Right lung (tissue), 5 donors: Measurements from ENCODE around the gene HBG1. TPM values are rescaled to one million over a fixed set of nuclear protein-coding genes. Genes with fewer than 3 reads are reported as not detected.

Experiments
- DNase-seq, 2 donors: peaks; one replicate each; pipeline ENCODE4 v3.0.0-alpha.2; 2013
- polyA plus RNA-seq, 5 donors: library from polyadenylated mRNA; unstranded; fragments of 120-200 nt; gene quantifications; one replicate each; pipeline versions ENCODE4 v1.2.1 to v1.2.3, GENCODE V29; 2013; ENCODE audit warnings: inconsistent platforms in 1 of 5, low replicate concordance in 1 of 5; ENCODE audit not compliant: insufficient read length in 5 of 5, insufficient read depth in 1 of 5

The HBG1 gene
- polyA plus RNA-seq, 5 donors: 5.7 to 2,030 (median 15.8) TPM

- no peak for DNase-seq
Observed at GRCh38 chr11:5229796-5230195, 19.9 kb downstream of the HBG1 start.

- DNase-seq: no peak
Observed at GRCh38 chr11:5229356-5229755, 20.3 kb downstream of the HBG1 start.

GRCh38 chr11:5228124-5228523, 21.5 kb downstream of the HBG1 start:
- no peak for DNase-seq

- no peak for DNase-seq
Observed at GRCh38 chr11:5227681-5228080, 22.0 kb downstream of the HBG1 start.

GRCh38 chr11:5226732-5227310, 22.8 kb downstream of the HBG1 start, which contains the start of gene HBB:
Gene HBB (minus strand): TSS chr11:5227071. CDS start chr11:5227021, 50 bp downstream.
- no peak for DNase-seq

GRCh38 chr11:5225480-5225871, 24.2 kb downstream of the HBG1 start:
- no peak for DNase-seq

- no peak for DNase-seq
Observed at GRCh38 chr11:5224538-5225479, 24.8 kb downstream of the HBG1 start.

- DNase-seq: no peak
Observed at GRCh38 chr11:5223686-5224085, 26.0 kb downstream of the HBG1 start.

GRCh38 chr11:5223146-5223545, 26.5 kb downstream of the HBG1 start:
- no peak for DNase-seq

- no peak for DNase-seq
Observed at GRCh38 chr11:5210376-5210885, 39.2 kb downstream of the HBG1 start.

- peak; percentile 9 to 19 for DNase-seq
Observed at GRCh38 chr11:5204787-5205186, 44.9 kb downstream of the HBG1 start.

GRCh38 chr11:5203366-5203765, 46.3 kb downstream of the HBG1 start:
- no peak for DNase-seq

- DNase-seq: no peak
Observed at GRCh38 chr11:5200582-5200981, 49.1 kb downstream of the HBG1 start, which contains the start of gene OR51V1. Gene OR51V1 (minus strand): TSS chr11:5200682. CDS start chr11:5200682, 0 bp downstream.

- DNase-seq: no peak
Observed at GRCh38 chr11:5198285-5198684, 51.4 kb downstream of the HBG1 start.

Other genes starting within 250 kb of the HBG1 start
- gene OR52J3, start 203.3 kb downstream of the HBG1 start, polyA plus RNA-seq: not detected
- gene OR52E2, start 190.2 kb downstream of the HBG1 start, polyA plus RNA-seq: not detected
- not detected for gene OR52E1, start 180.3 kb downstream of the HBG1 start, polyA plus RNA-seq
- not detected for gene OR52A5, start 111.5 kb downstream of the HBG1 start, polyA plus RNA-seq
- under 1 TPM in 4 of 5 donors, not detected in 1; 0.01 to 0.04 (median 0.03) TPM for gene OR52A1, start 95.1 kb downstream of the HBG1 start, polyA plus RNA-seq
- not detected for gene OR51V1, start 49.2 kb downstream of the HBG1 start, polyA plus RNA-seq
- 100 to 1,000 TPM; 224 to 542 (median 306) TPM for gene HBB, start 22.8 kb downstream of the HBG1 start, polyA plus RNA-seq
- gene HBD, start 15.4 kb downstream of the HBG1 start, polyA plus RNA-seq: 1 to 10 TPM in 1 of 5 donors, under 1 TPM in 4; 0.53 to 1.7 (median 0.76) TPM
- gene HBG2, start 4.9 kb upstream of the HBG1 start, polyA plus RNA-seq: 1,000 to 10,000 TPM; 2,971 to 7,439 (median 4,881) TPM
- gene HBE1, start 20.1 kb upstream of the HBG1 start, polyA plus RNA-seq: 10 to 100 TPM in 3 of 5 donors, 1 to 10 TPM in 2; 6.2 to 50.3 (median 10.6) TPM
- gene OR51B4, start 52.1 kb upstream of the HBG1 start, polyA plus RNA-seq: under 1 TPM; 0.18 to 0.72 (median 0.38) TPM
- under 1 TPM in 2 of 5 donors, not detected in 3; 0.16 to 0.32 TPM for gene OR51B2, start 74.4 kb upstream of the HBG1 start, polyA plus RNA-seq
- 1 to 10 TPM in 1 of 5 donors, under 1 TPM in 4; 0.27 to 1.3 (median 0.53) TPM for gene OR51B5, start 93.7 kb upstream of the HBG1 start, polyA plus RNA-seq
- under 1 TPM in 1 of 5 donors, not detected in 4; 0.16 TPM for gene OR51B6, start 101.7 kb upstream of the HBG1 start, polyA plus RNA-seq
- under 1 TPM in 4 of 5 donors, not detected in 1; 0.06 to 0.13 (median 0.10) TPM for gene OR51M1, start 134.0 kb upstream of the HBG1 start, polyA plus RNA-seq
- not detected for gene OR51Q1, start 172.3 kb upstream of the HBG1 start, polyA plus RNA-seq
- gene OR51I1, start 191.7 kb upstream of the HBG1 start, polyA plus RNA-seq: not detected
- gene OR51I2, start 199.5 kb upstream of the HBG1 start, polyA plus RNA-seq: not detected
- gene OR52D1, start 238.8 kb upstream of the HBG1 start, polyA plus RNA-seq: under 1 TPM in 1 of 5 donors, not detected in 4; 0.10 TPM